GM23338 (cell line): ENCODE data around the gene CACNB4. TPM values are rescaled to one million over a fixed set of nuclear protein-coding genes. Genes with fewer than 3 reads are reported as not detected.
A peak's percentile ranks its signal among the peaks of the same experiment; 100 is the strongest.

Experiments used
- ATAC-seq: fragments of 200-7000 bp; cut with Tn5 transposase; 3 replicates; pipeline ENCODE4 v1.9.1; 2020
- DNase-seq: peaks from one replicate; pipeline ENCODE4 v3.0.0-alpha.2; 2015; ENCODE audit warnings: low spot score
- H2AFZ ChIP-seq: fragments of 200-600 bp; sonication (generic); 2 replicates; pipeline ENCODE4 v1.8.0; 2016; ENCODE audit warnings: antibody characterized with exemption, mild to moderate bottlenecking, moderate library complexity
- H3F3A ChIP-seq: fragments of 200-600 bp; sonication (generic); replicated peaks from 2 replicates; pipeline ENCODE4 v1.8.0; 2017; ENCODE audit warnings: antibody characterized with exemption, mixed run types, low read depth
- H3K27ac ChIP-seq: fragments of 200-600 bp; sonication (generic); 2 replicates; pipeline ENCODE4 v1.6.1; 2016; ENCODE audit warnings: low read depth
- H3K27me3 ChIP-seq: fragments of 200-600 bp; sonication (generic); 2 replicates; pipeline ENCODE4 v1.8.0; 2016; ENCODE audit warnings: mild to moderate bottlenecking, mixed run types, moderate library complexity; ENCODE audit not compliant: insufficient read depth
- H3K36me3 ChIP-seq: fragments of 200-600 bp; sonication (generic); 2 replicates; pipeline ENCODE4 v1.8.0; 2016; ENCODE audit warnings: mild to moderate bottlenecking; ENCODE audit not compliant: insufficient read depth
- H3K4me1 ChIP-seq: fragments of 200-600 bp; sonication (generic); 2 replicates; pipeline ENCODE4 v1.8.0; 2016; ENCODE audit warnings: mild to moderate bottlenecking, moderate library complexity; ENCODE audit not compliant: insufficient read depth
- H3K4me2 ChIP-seq: fragments of 200-600 bp; sonication (generic); 2 replicates; pipeline ENCODE4 v1.7.1; 2017; ENCODE audit warnings: mixed run types
- H3K4me3 ChIP-seq: fragments of 200-600 bp; sonication (generic); 2 replicates; pipeline ENCODE4 v1.6.1; 2016; ENCODE audit warnings: mixed run types
- H3K79me2 ChIP-seq: fragments of 200-600 bp; sonication (generic); replicated peaks from 2 replicates; pipeline ENCODE4 v1.8.0; 2017; ENCODE audit warnings: mild to moderate bottlenecking; ENCODE audit not compliant: insufficient read depth
- H3K9me2 ChIP-seq: fragments of 200-600 bp; sonication (generic); 2 replicates; pipeline ENCODE4 v1.8.0; 2017; ENCODE audit not compliant: insufficient read depth
- H4K20me1 ChIP-seq: fragments of 200-600 bp; sonication (generic); replicated peaks from 2 replicates; pipeline ENCODE4 v1.8.0; 2017; ENCODE audit warnings: mild to moderate bottlenecking; ENCODE audit not compliant: insufficient read depth
- H3K27ac Mint-ChIP-seq: 2 replicates; pipeline ENCODE4 v1.8.0; 2020; ENCODE audit warnings: inconsistent platforms, mild to moderate bottlenecking, moderate library complexity, mixed read lengths
- H3K27me3 Mint-ChIP-seq: 3 replicates; pipeline ENCODE4 v1.8.0; 2022; ENCODE audit warnings: low read depth, mild to moderate bottlenecking, moderate library complexity, mixed read lengths, inconsistent platforms; ENCODE audit not compliant: insufficient read depth, poor library complexity
- H3K36me3 Mint-ChIP-seq: 3 replicates; pipeline ENCODE4 v1.8.0; 2021; ENCODE audit warnings: low read depth, mild to moderate bottlenecking, inconsistent platforms, moderate library complexity, mixed read lengths
- H3K4me1 Mint-ChIP-seq: 3 replicates; pipeline ENCODE4 v1.8.0; 2020; ENCODE audit warnings: mild to moderate bottlenecking, inconsistent platforms, mixed read lengths
- H3K4me3 Mint-ChIP-seq: 3 replicates; pipeline ENCODE4 v1.8.0; 2021; ENCODE audit warnings: moderate library complexity, mild to moderate bottlenecking, inconsistent platforms, mixed read lengths
- H3K9me3 Mint-ChIP-seq: 3 replicates; pipeline ENCODE4 v1.8.0; 2020; ENCODE audit warnings: moderate library complexity, mild to moderate bottlenecking, inconsistent platforms, mixed read lengths
- CREB1 ChIP-seq: fragments of 250-450 bp; sonication (Bioruptor Pico); IDR thresholded peaks from 2 replicates; pipeline ENCODE4 v1.5.0; 2020; ENCODE audit warnings: low read depth, mild to moderate bottlenecking, moderate library complexity
- EZH2 ChIP-seq: fragments of 200-600 bp; sonication (generic); IDR thresholded peaks from one replicate; pipeline ENCODE4 v1.8.0; 2017; ENCODE audit warnings: antibody characterized with exemption, mild to moderate bottlenecking, low read depth; ENCODE audit not compliant: unreplicated experiment
- EZH2phosphoT487 ChIP-seq: fragments of 200-600 bp; sonication (generic); IDR thresholded peaks from one replicate; pipeline ENCODE4 v1.8.1; 2018; ENCODE audit warnings: antibody characterized with exemption; ENCODE audit not compliant: unreplicated experiment
- STAT1 ChIP-seq: IDR thresholded peaks from one replicate; pipeline ENCODE4 v1.6.1; 2016; ENCODE audit warnings: antibody characterized with exemption; ENCODE audit not compliant: unreplicated experiment
- ZNF462 ChIP-seq: fragments of 250-450 bp; sonication (Bioruptor Pico); IDR thresholded peaks from 2 replicates; pipeline ENCODE4 v1.5.0; 2020; ENCODE audit warnings: mild to moderate bottlenecking, moderate library complexity
- polyA plus RNA-seq: library from polyadenylated mRNA; unstranded; fragments of >200 nt; fragmentation: Nextera tagmentation; extraction: Ambion mirVana; gene quantifications from 2 replicates; pipeline ENCODE4 v1.2.1, GENCODE V29; 2016
- total RNA-seq: library from RNA; depleted of rRNA; stranded (reverse); fragments of >200 nt; shearing (Covaris generic); gene quantifications from 2 replicates; pipeline ENCODE4 v1.2.3, GENCODE V29; 2014

Gene CACNB4
- total and polyA plus RNA-seq, 2 experiments from 2014 or later, result 4.0 to 9.8 TPM

- peaks cover 2% of the 10 kb centered on the region; the same call in 1 of the 3 replicates for H3K9me3 Mint-ChIP-seq
- Histone ChIP-seq H3K9me2 (no peaks in the 10 kb centered on the region), H3K36me3 (no peaks in the 10 kb centered on the region), H3K27me3 (peaks cover 74% of the 10 kb centered on the region), H3K4me2 (peak overlapping the region; percentile 93), H4K20me1 (no peaks in the 10 kb centered on the region), H3K79me2 (no peaks in the 10 kb centered on the region; the same call in 1 of the 2 replicates), H3K4me1 (peaks cover 4% of the 10 kb centered on the region; the same call in 1 of the 2 replicates), H3F3A (no peaks in the 10 kb centered on the region), H3K27ac (no peak overlapping the region), H2AFZ (peak overlapping the region; percentile 90), H3K4me3 (peak overlapping the region; percentile 91)
- H3K4me1 Mint-ChIP-seq, result peaks cover 12% of the 10 kb centered on the region
- no peak overlapping the region for H3K27ac Mint-ChIP-seq
- peak; percentile 57 for DNase-seq
- peak; percentile 53 for ATAC-seq
- no peak for TF ChIP-seq ZNF462 (CRISPR knock-in tag)
- TF ChIP-seq EZH2, result peak; percentile 53
- H3K4me3 Mint-ChIP-seq, result peak overlapping the region; percentile 89
- peaks cover 42% of the 10 kb centered on the region for H3K27me3 Mint-ChIP-seq
- H3K36me3 Mint-ChIP-seq, result no peaks in the 10 kb centered on the region
Observed at GRCh38 chr2:152097801-152098495, 896 bp downstream of the CACNB4 start.

DNA sequence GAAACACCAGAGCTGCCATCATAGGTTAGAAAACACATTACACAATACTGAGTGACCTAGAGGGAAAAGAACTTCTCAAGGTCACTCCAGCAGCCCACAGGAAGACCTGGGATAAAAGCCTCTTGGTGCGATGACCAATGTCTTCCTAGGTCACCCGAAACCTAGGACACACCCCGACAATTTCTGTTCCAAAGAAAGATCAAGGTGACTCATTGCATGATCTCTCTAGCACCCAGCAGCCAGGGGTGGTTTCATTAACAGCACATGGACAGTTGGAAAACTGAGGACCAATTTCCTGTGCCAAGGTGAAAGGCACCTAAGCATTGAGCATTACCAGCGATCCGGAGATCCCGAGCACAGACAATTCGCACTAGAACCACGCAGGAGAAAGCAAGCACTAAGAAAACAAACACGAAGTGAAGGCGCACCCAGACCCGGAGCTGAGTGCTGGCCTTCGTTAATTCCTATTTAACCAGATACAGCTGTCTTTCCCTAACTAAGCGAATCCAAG, 1.5 kb downstream of the CACNB4 start:
- H3K4me3 ChIP-seq, result peak overlapping the region; percentile 91
- ATAC-seq (no peak), DNase-seq (peak; percentile 36)
- no peaks in the 10 kb centered on the region for H3F3A ChIP-seq
- Mint-ChIP-seq H3K36me3 (no peaks in the 10 kb centered on the region), H3K4me3 (peak overlapping the region; percentile 89), H3K9me3 (peaks cover 2% of the 10 kb centered on the region; the same call in 1 of the 3 replicates), H3K27ac (no peak overlapping the region), H3K4me1 (peaks cover 12% of the 10 kb centered on the region), H3K27me3 (peaks cover 42% of the 10 kb centered on the region)
- peaks cover 4% of the 10 kb centered on the region; the same call in 1 of the 2 replicates for H3K4me1 ChIP-seq
- H3K4me2 ChIP-seq, result peak overlapping the region; percentile 93
- H3K9me2 ChIP-seq, result no peaks in the 10 kb centered on the region
- peaks cover 74% of the 10 kb centered on the region for H3K27me3 ChIP-seq
- no peak overlapping the region for H3K27ac ChIP-seq
- no peaks in the 10 kb centered on the region for H3K36me3 ChIP-seq
- H4K20me1 ChIP-seq, result no peaks in the 10 kb centered on the region
- H2AFZ ChIP-seq, result peak overlapping the region; percentile 90
- no peaks in the 10 kb centered on the region; the same call in 1 of the 2 replicates for H3K79me2 ChIP-seq
- TF ChIP-seq CREB1 (no peak), STAT1 (no peak), EZH2phosphoT487 (no peak)
